CD4-positive, alpha-beta T cell treated with Interleukin-4 for 4 hours (primary cell): ENCODE results near the gene PRDM7.

Experiments used
- DNase-seq: peaks from one replicate; pipeline ENCODE4 v3.0.0-alpha.2; 2020

PRDM7 gene

GRCh38 chr16:90033387-90033786 lies 43.7 kb downstream of the PRDM7 start:
- no peak for DNase-seq

- DNase-seq: no peak
Measured at GRCh38 chr16:90032674-90033331, 44.3 kb downstream of the PRDM7 start.

GRCh38 chr16:90031931-90032673 lies 45.0 kb downstream of the PRDM7 start:
- no peak for DNase-seq

- no peak for DNase-seq
Measured at GRCh38 chr16:90031186-90031930, 45.8 kb downstream of the PRDM7 start.

GRCh38 chr16:90028985-90029384 lies 48.1 kb downstream of the PRDM7 start:
- no peak for DNase-seq

GRCh38 chr16:90027611-90028010 lies 49.5 kb downstream of the PRDM7 start:
- DNase-seq: no peak

GRCh38 chr16:90026135-90026534 lies 51.0 kb downstream of the PRDM7 start:
- DNase-seq: peak; percentile 2

- no peak for DNase-seq
Measured at GRCh38 chr16:90023078-90023447, 54.1 kb downstream of the PRDM7 start.

- peak; percentile 76 for DNase-seq
Measured at GRCh38 chr16:90022209-90023077, 54.7 kb downstream of the PRDM7 start.

GRCh38 chr16:90020838-90021382 lies 56.2 kb downstream of the PRDM7 start:
- no peak for DNase-seq

GRCh38 chr16:90020260-90020837 lies 56.8 kb downstream of the PRDM7 start:
- DNase-seq: no peak

- DNase-seq: peak; percentile 20
Measured at GRCh38 chr16:90019543-90020259, 57.4 kb downstream of the PRDM7 start.

- DNase-seq: no peak
Measured at GRCh38 chr16:90018652-90019542, 58.2 kb downstream of the PRDM7 start, which contains the start of gene DBNDD1. Gene DBNDD1 (minus strand): TSS chr16:90019456. CDS start chr16:90019341, 115 bp downstream.

GRCh38 chr16:90018297-90018651 lies 58.9 kb downstream of the PRDM7 start:
- DNase-seq: no peak

- no peak for DNase-seq
Measured at GRCh38 chr16:90016339-90016950, 60.7 kb downstream of the PRDM7 start.

- no peak for DNase-seq
Measured at GRCh38 chr16:90015586-90016338, 61.4 kb downstream of the PRDM7 start.

- no peak for DNase-seq
Measured at GRCh38 chr16:90012991-90013745, 64.0 kb downstream of the PRDM7 start.

GRCh38 chr16:90011908-90012501 lies 65.1 kb downstream of the PRDM7 start:
- DNase-seq: no peak
